Neural crest cell (in vitro differentiated cells): ENCODE measurements around the gene PEAK1. TPM values are rescaled to one million over a fixed set of nuclear protein-coding genes. Genes with fewer than 3 reads are reported as not detected.

Experiments used
- DNase-seq: peaks from one replicate; pipeline ENCODE4 v3.0.0; 2021; ENCODE audit warnings: low read depth, mixed read lengths, low spot score
- H3K27ac Mint-ChIP-seq: one replicate; pipeline ENCODE4 v1.8.0; 2021; ENCODE audit warnings: mild to moderate bottlenecking, mixed read lengths; ENCODE audit not compliant: unreplicated experiment
- H3K27me3 Mint-ChIP-seq: 2 replicates; pipeline ENCODE4 v1.8.0; 2021; ENCODE audit warnings: low read depth, mild to moderate bottlenecking, mixed read lengths
- H3K36me3 Mint-ChIP-seq: 2 replicates; pipeline ENCODE4 v1.8.0; 2021; ENCODE audit warnings: low read depth, mild to moderate bottlenecking, mixed read lengths
- H3K4me1 Mint-ChIP-seq: 2 replicates; pipeline ENCODE4 v1.8.0; 2021; ENCODE audit warnings: mixed read lengths
- H3K4me3 Mint-ChIP-seq: one replicate; pipeline ENCODE4 v1.8.0; 2021; ENCODE audit warnings: mild to moderate bottlenecking, mixed read lengths
- H3K9me3 Mint-ChIP-seq: 2 replicates; pipeline ENCODE4 v1.8.0; 2021; ENCODE audit warnings: mixed read lengths
- CTCF ChIP-seq: fragments of 200-600 bp; sonication (generic); conservative IDR thresholded peaks from 2 replicates; pipeline ENCODE4 v1.5.0; 2021; ENCODE audit warnings: antibody characterized with exemption, mild to moderate bottlenecking
- total RNA-seq: library from RNA; stranded (reverse); gene quantifications from 2 replicates; pipeline ENCODE4 v1.2.1, GENCODE V29; 2021

The PEAK1 gene
- total RNA-seq, 1 donor from 2014 or later, result 26.0 TPM

GRCh38 chr15:77063249-77063648 lies 356.7 kb downstream of the PEAK1 start:
- Mint-ChIP-seq H3K9me3 (no peaks in the 10 kb centered on the region), H3K27me3 (no peaks in the 10 kb centered on the region)

DNA sequence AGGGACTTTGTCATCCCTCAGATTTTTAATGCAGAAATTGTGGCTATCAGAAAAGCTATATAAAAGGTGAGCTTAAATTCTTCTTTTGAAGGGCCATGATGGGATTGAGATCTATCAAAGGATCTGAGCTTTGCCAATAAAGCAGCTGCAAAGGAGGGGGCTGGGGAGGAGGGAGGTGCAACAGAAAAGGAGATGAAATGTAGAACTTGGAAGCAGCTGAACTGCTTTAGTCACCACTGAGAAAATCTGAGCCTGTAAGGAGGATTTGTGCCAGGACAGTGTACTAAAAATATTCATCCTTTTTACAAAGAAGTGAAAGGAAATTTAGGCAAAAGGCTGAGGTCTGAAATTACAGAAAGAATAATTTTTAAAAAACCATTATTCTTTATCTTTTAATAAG lies 359.4 kb downstream of the PEAK1 start:
- DNase-seq, result no peak
- TF ChIP-seq CTCF, result no peak
- Mint-ChIP-seq H3K27ac (no peak overlapping the region), H3K4me3 (no peak overlapping the region), H3K4me1 (peaks cover 40% of the 10 kb centered on the region), H3K36me3 (no peaks in the 10 kb centered on the region), H3K9me3 (no peaks in the 10 kb centered on the region), H3K27me3 (no peaks in the 10 kb centered on the region)

More at GRCh38 chr15:77063249-77063648, 356.7 kb downstream of the PEAK1 start:
- no peak for DNase-seq
- no peak overlapping the region for H3K27ac Mint-ChIP-seq
- TF ChIP-seq CTCF, result no peak
- H3K4me1 Mint-ChIP-seq, result peaks cover 51% of the 10 kb centered on the region
- no peak overlapping the region for H3K4me3 Mint-ChIP-seq
- no peaks in the 10 kb centered on the region for H3K36me3 Mint-ChIP-seq

- Mint-ChIP-seq H3K36me3 (no peaks in the 10 kb centered on the region), H3K27ac (no peak overlapping the region), H3K9me3 (no peaks in the 10 kb centered on the region), H3K4me1 (peaks cover 37% of the 10 kb centered on the region), H3K27me3 (no peaks in the 10 kb centered on the region), H3K4me3 (no peak overlapping the region)
- no peak for DNase-seq
- TF ChIP-seq CTCF, result no peak
These were observed 360.0 kb downstream of the PEAK1 start for GRCh38 chr15:77059786-77060361.

DNA sequence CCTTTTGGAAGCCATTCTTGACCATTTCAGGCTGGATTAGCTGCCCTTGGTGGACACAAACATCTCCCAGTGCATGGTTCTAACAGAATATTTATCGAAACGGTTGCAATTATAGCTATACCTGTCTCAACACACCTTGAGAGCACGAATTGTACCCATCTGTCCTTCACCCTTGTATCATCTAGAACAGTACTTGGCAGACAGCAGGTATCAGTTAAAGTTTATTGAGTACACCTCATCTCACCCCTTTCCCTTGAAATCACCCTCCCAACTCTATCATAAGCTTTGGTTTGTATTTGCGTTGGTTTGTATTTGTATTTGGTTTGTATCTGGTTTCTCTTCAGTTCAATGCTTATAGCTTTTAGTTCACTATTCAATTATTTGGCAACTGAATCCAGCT lies 361.4 kb downstream of the PEAK1 start:
- Mint-ChIP-seq H3K27ac (no peak overlapping the region), H3K9me3 (no peaks in the 10 kb centered on the region), H3K27me3 (no peaks in the 10 kb centered on the region), H3K4me1 (peaks cover 40% of the 10 kb centered on the region), H3K4me3 (no peak overlapping the region), H3K36me3 (peaks cover 5% of the 10 kb centered on the region)
- TF ChIP-seq CTCF, result no peak
- DNase-seq, result no peak

- Mint-ChIP-seq H3K27me3 (no peaks in the 10 kb centered on the region), H3K36me3 (peaks cover 5% of the 10 kb centered on the region), H3K4me3 (no peak overlapping the region), H3K4me1 (peaks cover 40% of the 10 kb centered on the region), H3K9me3 (no peaks in the 10 kb centered on the region), H3K27ac (no peak overlapping the region)
- no peak for DNase-seq
- no peak for TF ChIP-seq CTCF
These were observed 362.2 kb downstream of the PEAK1 start for GRCh38 chr15:77057685-77058084.

DNA sequence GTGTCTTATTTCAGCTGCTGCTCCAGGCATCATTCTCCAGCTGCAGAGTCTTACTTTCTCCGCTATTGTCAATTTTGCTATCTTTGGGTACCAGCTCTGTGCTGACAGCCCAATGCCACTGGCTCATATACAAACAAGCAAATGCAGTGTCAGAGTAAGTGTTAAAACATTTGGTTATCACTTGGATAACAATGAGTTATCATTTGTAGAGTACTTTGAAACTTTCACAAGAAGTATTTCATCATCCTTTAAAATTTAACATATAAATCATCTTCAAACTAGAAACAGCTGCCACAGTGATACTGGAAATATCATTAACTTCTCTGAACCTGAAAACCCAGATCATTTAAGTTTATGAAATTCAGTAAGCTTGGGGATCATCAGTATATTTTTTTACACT lies 362.8 kb downstream of the PEAK1 start:
- peaks cover 35% of the 10 kb centered on the region for H3K4me1 Mint-ChIP-seq
- peaks cover 9% of the 10 kb centered on the region for H3K36me3 Mint-ChIP-seq
- H3K27ac Mint-ChIP-seq, result no peak overlapping the region
- H3K4me3 Mint-ChIP-seq, result no peak overlapping the region
- no peaks in the 10 kb centered on the region for H3K27me3 Mint-ChIP-seq
- DNase-seq, result no peak
- TF ChIP-seq CTCF, result no peak
- H3K9me3 Mint-ChIP-seq, result no peaks in the 10 kb centered on the region
